ENCODE results near the gene IQGAP1. TPM values are rescaled to one million over a fixed set of nuclear protein-coding genes. Genes with fewer than 3 reads are reported as not detected.

Gene IQGAP1
- total RNA-seq, 1 experiment from 2014 or later, result 72.4 TPM

- Histone ChIP-seq H2AK5ac (ENCODE audit: insufficient read length, low read length) (no peak overlapping the region), H3K4me1 (ENCODE audit: insufficient read depth, low read length) (no peaks in the 10 kb centered on the region), H3K4me2 (ENCODE audit: insufficient read depth, insufficient read length, low read length) (no peak overlapping the region)
Observed at GRCh38 chr15:90381515-90381914, 6.5 kb upstream of the IQGAP1 start.

More at GRCh38 chr15:90381515-90381914, 6.5 kb upstream of the IQGAP1 start:
- no peak overlapping the region for H4K5ac ChIP-seq (ENCODE audit: insufficient read length, low read depth, low read length)
- no peak overlapping the region for H2BK5ac ChIP-seq (ENCODE audit: insufficient read length, low read length)
- H3K14ac ChIP-seq (ENCODE audit: insufficient read depth, low read length), result no peak overlapping the region
- no peaks in the 10 kb centered on the region for H4K20me1 ChIP-seq (ENCODE audit: control insufficient read depth, insufficient read depth, insufficient read length)
- DNase-seq, result no peak
- H3K18ac ChIP-seq (ENCODE audit: insufficient read length, low read depth, low read length), result no peak overlapping the region
- Mint-ChIP-seq H3K36me3 (ENCODE audit: insufficient read depth in 1 of 3, low read depth in 3 of 3) (peaks cover 2 to 10% (median 5%) of the 10 kb centered on the region in 3 experiments; a peak in 5 of 7 replicates), H3K27ac (no peak overlapping the region), H3K4me1 (no peaks in the 10 kb centered on the region), H3K27me3 (ENCODE audit: low read depth) (no peaks in the 10 kb centered on the region), H3K9me3 (peaks cover 13 to 16% of the 10 kb centered on the region in 2 experiments), H3K4me3 (no peak overlapping the region)
- H3K27ac ChIP-seq (ENCODE audit: insufficient read length, low read depth, low read length), result no peak overlapping the region
- no peaks in the 10 kb centered on the region for H3K27me3 ChIP-seq (ENCODE audit: insufficient read depth, low read length)
- H2AFZ ChIP-seq (ENCODE audit: low read length), result no peak overlapping the region
- H4K8ac ChIP-seq (replicated peaks; ENCODE audit: insufficient read length, low read depth, low read length), result no peak overlapping the region
- no peak overlapping the region for H4K91ac ChIP-seq (ENCODE audit: insufficient read length, low read depth, low read length)
- H3K79me2 ChIP-seq (ENCODE audit: insufficient read depth, low read length), result no peaks in the 10 kb centered on the region
- no peak overlapping the region for H2BK120ac ChIP-seq (ENCODE audit: low read depth, low read length, poor library complexity, severe bottlenecking)
- no peak overlapping the region for H3T11ph ChIP-seq (ENCODE audit: low read length)
- H3K23me2 ChIP-seq (ENCODE audit: insufficient read length, low read depth, low read length, poor library complexity, severe bottlenecking), result no peaks in the 10 kb centered on the region
- no peak overlapping the region for H3K9ac ChIP-seq (ENCODE audit: extremely low read depth, insufficient read length, low read length)
- no peak overlapping the region for H3K56ac ChIP-seq (ENCODE audit: insufficient read length, low read depth, low read length)
- no peak overlapping the region for H3K23ac ChIP-seq (ENCODE audit: insufficient read length, low read depth, low read length)
- H3K79me1 ChIP-seq (ENCODE audit: insufficient read depth, low read depth, low read length, poor library complexity, severe bottlenecking), result no peaks in the 10 kb centered on the region
- no peaks in the 10 kb centered on the region for H3K9me3 ChIP-seq (ENCODE audit: control insufficient read depth, low read depth, low read length)
- no peak for TF ChIP-seq CTCF (conservative IDR thresholded peaks at IDR 0.05)
- no peak overlapping the region for H2BK20ac ChIP-seq (ENCODE audit: low read depth, low read length, poor library complexity, severe bottlenecking)
- no peak overlapping the region for H2BK12ac ChIP-seq (ENCODE audit: insufficient read length, low read depth, low read length)
- H3K4ac ChIP-seq (ENCODE audit: low read depth, low read length), result no peak overlapping the region
- no peak overlapping the region for H2BK15ac ChIP-seq (ENCODE audit: low read depth, low read length)

Measured in H9 (cell line).